ENCODE results near the gene RPP21.

DNA sequence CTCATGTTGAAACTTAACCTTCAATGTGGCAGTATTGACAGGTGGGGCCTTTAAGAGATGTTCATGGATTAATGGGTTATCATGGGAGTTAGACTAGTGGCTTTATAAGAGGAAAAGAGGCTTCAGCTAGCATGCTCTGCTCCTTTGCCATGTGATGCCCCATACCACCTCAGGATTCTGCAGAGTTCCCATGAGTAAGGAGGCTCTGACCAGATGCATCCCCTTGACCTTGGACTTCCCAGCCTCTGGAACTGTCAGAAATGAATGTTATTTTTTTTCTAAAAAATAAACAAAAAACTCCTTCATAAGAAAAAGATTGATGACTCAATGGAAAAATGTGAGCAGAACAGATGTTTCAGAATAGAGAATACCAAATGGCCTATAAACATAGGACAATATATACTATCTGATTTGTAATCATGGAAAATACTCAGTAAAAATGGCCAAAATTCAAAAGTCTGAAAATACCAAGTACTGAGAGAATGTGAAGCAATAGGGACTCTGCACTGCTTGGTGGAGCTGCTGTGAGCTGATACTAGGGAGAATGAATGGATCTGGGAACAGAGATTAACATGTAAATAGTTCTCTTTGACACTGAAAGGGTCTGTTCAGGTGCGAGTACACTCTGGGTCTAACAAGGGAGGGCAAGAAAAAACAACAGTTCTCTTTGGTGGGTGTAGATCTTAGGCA lies 25.7 kb upstream of the RPP21 start:
- TF ChIP-seq, protein P1, sequence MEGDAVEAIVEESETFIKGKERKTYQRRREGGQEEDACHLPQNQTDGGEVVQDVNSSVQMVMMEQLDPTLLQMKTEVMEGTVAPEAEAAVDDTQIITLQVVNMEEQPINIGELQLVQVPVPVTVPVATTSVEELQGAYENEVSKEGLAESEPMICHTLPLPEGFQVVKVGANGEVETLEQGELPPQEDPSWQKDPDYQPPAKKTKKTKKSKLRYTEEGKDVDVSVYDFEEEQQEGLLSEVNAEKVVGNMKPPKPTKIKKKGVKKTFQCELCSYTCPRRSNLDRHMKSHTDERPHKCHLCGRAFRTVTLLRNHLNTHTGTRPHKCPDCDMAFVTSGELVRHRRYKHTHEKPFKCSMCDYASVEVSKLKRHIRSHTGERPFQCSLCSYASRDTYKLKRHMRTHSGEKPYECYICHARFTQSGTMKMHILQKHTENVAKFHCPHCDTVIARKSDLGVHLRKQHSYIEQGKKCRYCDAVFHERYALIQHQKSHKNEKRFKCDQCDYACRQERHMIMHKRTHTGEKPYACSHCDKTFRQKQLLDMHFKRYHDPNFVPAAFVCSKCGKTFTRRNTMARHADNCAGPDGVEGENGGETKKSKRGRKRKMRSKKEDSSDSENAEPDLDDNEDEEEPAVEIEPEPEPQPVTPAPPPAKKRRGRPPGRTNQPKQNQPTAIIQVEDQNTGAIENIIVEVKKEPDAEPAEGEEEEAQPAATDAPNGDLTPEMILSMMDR (conservative IDR thresholded peaks at IDR 0.05 in 1 of 2, IDR thresholded peaks at IDR 0.05 in 1 of 2; ENCODE audit: extremely low read depth in 1 of 2, insufficient read depth in 1 of 2, low read depth in 1 of 2, low read length in 2 of 2), result no peak
- no peak for TF ChIP-seq EZH2 (IDR thresholded peaks at IDR 0.05; ENCODE audit: borderline replicate concordance, low read length)

Measured in mammary epithelial cell (primary cell).